ENCODE data around the gene TLK2.
"Not testable (repeated sequence)": the region's sequence is repeated elsewhere in the genome, so short reads cannot be mapped to it uniquely, and the experiment has no call there.

TLK2 gene

DNA sequence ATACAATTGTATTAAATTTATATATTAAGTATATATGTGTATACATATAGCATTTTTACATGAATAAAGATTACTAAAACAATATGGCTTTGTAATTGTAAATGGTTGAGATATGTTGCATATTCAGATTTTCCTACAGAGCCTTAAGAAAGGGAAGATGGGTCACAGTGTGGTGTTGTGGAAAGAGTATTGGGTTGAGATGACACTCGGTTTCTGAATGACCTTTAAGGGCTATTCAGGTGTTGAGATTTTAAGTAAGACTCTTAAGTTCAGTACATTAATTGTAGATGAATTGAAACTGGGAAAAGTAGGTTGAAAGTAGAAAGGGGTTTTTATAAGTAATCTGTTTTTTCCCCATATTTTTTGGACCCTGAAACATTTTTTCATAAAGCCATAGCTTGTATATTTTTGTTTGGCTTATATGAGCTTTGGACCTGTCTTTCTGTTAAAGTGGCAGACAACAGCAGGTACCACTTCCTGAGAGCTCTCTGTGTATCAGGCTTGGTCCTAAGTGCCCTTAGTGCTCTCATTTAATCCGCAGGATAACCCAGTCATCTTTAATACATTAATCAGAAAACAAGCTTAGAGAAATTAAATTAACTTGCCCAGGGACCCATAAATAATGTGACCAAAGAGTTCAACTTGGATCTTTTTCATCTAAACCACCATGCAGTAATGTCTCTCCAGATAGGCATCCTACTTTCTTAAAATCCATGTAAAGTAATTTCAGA, 100.3 kb downstream of the TLK2 start:
- no peak for DNase-seq (ENCODE audit: low read depth)
- no peak overlapping the region for H3K4me3 ChIP-seq (ENCODE audit: low read depth, low read length)
- TF ChIP-seq, protein P1, sequence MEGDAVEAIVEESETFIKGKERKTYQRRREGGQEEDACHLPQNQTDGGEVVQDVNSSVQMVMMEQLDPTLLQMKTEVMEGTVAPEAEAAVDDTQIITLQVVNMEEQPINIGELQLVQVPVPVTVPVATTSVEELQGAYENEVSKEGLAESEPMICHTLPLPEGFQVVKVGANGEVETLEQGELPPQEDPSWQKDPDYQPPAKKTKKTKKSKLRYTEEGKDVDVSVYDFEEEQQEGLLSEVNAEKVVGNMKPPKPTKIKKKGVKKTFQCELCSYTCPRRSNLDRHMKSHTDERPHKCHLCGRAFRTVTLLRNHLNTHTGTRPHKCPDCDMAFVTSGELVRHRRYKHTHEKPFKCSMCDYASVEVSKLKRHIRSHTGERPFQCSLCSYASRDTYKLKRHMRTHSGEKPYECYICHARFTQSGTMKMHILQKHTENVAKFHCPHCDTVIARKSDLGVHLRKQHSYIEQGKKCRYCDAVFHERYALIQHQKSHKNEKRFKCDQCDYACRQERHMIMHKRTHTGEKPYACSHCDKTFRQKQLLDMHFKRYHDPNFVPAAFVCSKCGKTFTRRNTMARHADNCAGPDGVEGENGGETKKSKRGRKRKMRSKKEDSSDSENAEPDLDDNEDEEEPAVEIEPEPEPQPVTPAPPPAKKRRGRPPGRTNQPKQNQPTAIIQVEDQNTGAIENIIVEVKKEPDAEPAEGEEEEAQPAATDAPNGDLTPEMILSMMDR (IDR thresholded peaks at IDR 0.05; ENCODE audit: insufficient read depth, low read depth, low read length, missing control alignments), result no peak

DNA sequence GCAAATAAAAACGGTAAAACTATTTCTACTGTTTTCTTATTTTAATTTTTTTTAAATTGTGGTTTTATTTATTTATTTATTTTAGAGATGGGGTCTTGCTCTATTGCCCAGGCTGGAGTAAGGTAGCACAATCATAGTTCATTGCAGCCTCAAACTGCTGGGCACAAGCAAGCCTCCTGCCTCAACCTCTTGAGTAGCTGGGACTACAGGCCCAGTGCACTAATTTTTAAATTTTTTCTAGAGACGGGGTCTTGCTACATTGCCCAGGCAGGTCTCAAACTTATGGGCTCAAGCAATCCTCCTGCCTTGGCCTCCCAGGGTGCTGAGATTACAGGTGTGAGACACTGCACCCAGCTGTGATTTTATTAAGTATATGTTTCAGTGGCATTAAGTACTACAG, 102.3 kb downstream of the TLK2 start:
- DNase-seq (ENCODE audit: low read depth), result no peak
- H3K4me3 ChIP-seq (ENCODE audit: low read depth, low read length), result no peak overlapping the region
- TF ChIP-seq, protein P1 (IDR thresholded peaks at IDR 0.05; ENCODE audit: insufficient read depth, low read depth, low read length, missing control alignments), result no peak

DNA sequence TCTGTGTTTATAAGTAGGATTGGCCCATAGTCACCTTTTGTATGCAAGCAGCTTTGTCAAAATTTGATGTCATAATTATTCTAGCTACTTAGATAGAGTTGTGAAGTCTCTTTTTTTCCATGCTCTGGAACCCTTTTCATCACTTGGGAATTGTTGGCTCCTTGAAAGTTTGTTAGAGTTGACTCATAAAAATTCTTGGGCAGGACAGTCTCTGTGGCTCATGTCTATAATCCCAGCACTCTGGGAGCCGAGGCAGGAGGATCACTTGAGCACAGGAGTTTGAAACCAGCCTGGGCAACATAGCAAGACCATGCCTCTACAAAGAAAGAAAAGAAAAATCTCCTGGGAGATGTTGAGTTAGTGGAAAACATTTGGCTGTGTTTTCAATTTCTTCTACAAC, 103.1 kb downstream of the TLK2 start:
- H3K4me3 ChIP-seq (ENCODE audit: low read depth, low read length), result no peak overlapping the region
- TF ChIP-seq, protein P1 (IDR thresholded peaks at IDR 0.05; ENCODE audit: insufficient read depth, low read depth, low read length, missing control alignments), result no peak
- DNase-seq (ENCODE audit: low read depth), result no peak

DNA sequence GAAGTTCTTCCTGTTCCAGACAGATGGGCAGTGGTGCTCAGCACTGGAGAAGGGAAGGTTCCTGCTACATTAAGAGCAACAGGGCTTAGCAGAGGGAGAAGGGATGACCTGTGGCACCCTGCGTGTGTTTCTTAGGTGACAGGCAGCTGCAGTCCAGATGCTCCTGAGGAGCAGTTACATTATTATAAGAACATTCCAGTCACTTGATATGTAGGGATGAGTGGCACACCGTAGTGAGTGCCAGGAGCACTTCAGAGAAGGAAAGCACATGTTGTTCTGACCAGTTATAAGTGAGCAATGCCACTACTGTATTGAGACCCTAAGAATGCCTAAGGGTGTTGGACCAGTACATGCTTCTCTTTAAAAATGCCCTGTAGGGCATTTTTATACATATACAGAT, 108.9 kb downstream of the TLK2 start:
- no peak overlapping the region for H3K4me3 ChIP-seq (ENCODE audit: low read depth, low read length)
- no peak for DNase-seq (ENCODE audit: low read depth)
- TF ChIP-seq, protein P1 (IDR thresholded peaks at IDR 0.05; ENCODE audit: insufficient read depth, low read depth, low read length, missing control alignments), result no peak

DNA sequence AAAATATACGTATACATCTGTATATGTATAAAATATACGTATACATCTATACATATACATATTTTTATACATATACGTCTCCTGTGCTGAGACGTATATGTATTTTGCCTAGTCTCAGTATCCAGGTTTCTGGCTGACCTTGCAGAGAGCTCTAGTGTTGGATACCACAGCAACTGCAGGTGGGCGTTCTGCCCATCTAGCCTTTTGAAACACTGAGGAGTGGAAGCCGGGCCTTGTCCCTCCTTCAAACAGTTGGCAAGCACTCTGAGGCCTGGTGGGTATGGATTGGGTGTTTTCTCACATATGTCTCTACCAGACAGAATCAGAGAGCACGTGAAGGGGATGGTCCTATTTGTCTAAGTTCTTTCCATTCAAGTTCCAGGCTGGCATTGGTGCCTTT, 109.5 kb downstream of the TLK2 start:
- TF ChIP-seq, protein P1 (IDR thresholded peaks at IDR 0.05; ENCODE audit: insufficient read depth, low read depth, low read length, missing control alignments), result no peak
- no peak for DNase-seq (ENCODE audit: low read depth)
- no peak overlapping the region for H3K4me3 ChIP-seq (ENCODE audit: low read depth, low read length)

DNA sequence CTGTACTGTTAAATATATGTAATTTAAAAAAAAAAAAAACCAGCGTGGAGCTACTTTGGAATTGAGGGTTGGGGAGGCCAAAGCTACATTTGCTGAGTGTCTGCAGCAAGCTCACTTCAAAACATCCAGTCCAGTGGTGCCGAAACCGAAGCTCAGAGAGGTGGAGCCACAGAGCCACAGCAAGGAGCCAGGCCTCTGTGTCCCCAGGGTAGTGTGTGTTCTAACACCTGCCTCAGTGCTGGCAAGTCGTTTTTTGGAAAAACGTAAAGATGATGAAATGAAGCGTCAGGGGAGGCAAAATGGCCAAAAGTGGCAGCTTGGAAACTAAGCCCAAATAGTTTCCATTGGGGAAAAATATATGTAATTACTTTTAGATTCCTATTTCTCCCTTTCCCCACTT, 112.7 kb downstream of the TLK2 start:
- no peak for DNase-seq (ENCODE audit: low read depth)
- TF ChIP-seq, protein P1 (IDR thresholded peaks at IDR 0.05; ENCODE audit: insufficient read depth, low read depth, low read length, missing control alignments), result no peak

DNA sequence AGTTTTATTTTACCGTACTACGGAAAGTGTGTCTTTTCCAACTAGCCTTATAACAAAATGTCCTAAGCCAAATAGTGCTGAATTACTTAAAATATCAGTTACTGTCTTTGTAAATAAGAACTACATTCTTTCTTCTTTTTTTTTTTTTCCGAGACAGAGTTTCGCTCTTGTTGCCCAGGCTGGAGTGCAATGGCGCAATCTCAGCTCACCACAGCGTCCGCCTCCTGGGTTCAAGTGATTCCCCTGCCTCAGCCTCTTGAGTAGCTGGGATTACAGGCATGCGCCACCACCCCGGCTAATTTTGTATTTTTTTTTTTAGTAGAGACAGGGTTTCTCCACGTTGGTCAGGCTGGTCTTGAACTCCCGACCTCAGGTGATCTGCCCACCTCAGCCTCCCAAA, 113.2 kb downstream of the TLK2 start:
- not testable (repeated sequence) for DNase-seq (ENCODE audit: low read depth); H3K4me3 ChIP-seq (ENCODE audit: low read depth, low read length)

More for the DNA sequence above, 112.7 kb downstream of the TLK2 start:
- no peak overlapping the region for H3K4me3 ChIP-seq (ENCODE audit: low read depth, low read length)

Measured in GM12865 (cell line).